K562 (cell line): Measurements from ENCODE around the gene WBP1. TPM values are rescaled to one million over a fixed set of nuclear protein-coding genes. Genes with fewer than 3 reads are reported as not detected.

Source experiments
- BRF1 ChIP-seq: IDR thresholded peaks from 3 replicates; pipeline ENCODE4 v1.6.1; 2011; ENCODE audit warnings: borderline replicate concordance, mild to moderate bottlenecking; ENCODE audit not compliant: insufficient read length; ENCODE audit errors: extremely low read depth
- CBX5 ChIP-seq: IDR thresholded peaks from 2 replicates; pipeline ENCODE4 v1.6.1; 2014; ENCODE audit warnings: low read depth, borderline replicate concordance
- ETV1 ChIP-seq: fragments of 450-650 bp; conservative IDR thresholded peaks from 2 replicates; pipeline ENCODE4 v1.6.1; 2016; ENCODE audit warnings: missing genetic modification characterization, control low read depth, low read depth, missing compliant biosample characterization
- GABPA ChIP-seq: fragments of 200-800 bp; sonication (Bioruptor generic); conservative IDR thresholded peaks from 2 replicates; pipeline ENCODE4 v1.6.1; 2016; ENCODE audit warnings: low read depth, missing genetic modification characterization, missing compliant biosample characterization
- GATAD2B ChIP-seq: fragments of 450-650 bp; IDR thresholded peaks from 2 replicates; pipeline ENCODE4 v1.6.1; 2017; ENCODE audit warnings: mild to moderate bottlenecking, borderline replicate concordance
- KLF1 ChIP-seq: fragments of 450-650 bp; IDR thresholded peaks from 2 replicates; pipeline ENCODE4 v1.6.1; 2016; ENCODE audit warnings: missing genetic modification characterization, missing compliant biosample characterization
- NONO ChIP-seq, 2 experiments: fragments of 200-400 bp in 1 of 2; fragments of 450-650 bp in 1 of 2; formaldehyde crosslinking in 1 of 2; IDR thresholded peaks; 2 replicates each; pipeline ENCODE4 v1.6.1; 2017; ENCODE audit warnings: low read depth in 2 of 2, mild to moderate bottlenecking in 2 of 2, moderate library complexity in 2 of 2, low read length in 1 of 2
- POLR2AphosphoS5 ChIP-seq: IDR thresholded peaks from 2 replicates; pipeline ENCODE4 v1.6.1; 2011; ENCODE audit warnings: mild to moderate bottlenecking, low read depth, low read length, moderate library complexity; ENCODE audit not compliant: control insufficient read depth, insufficient read depth
- PRDM10 ChIP-seq: fragments of 450-650 bp; IDR thresholded peaks from 2 replicates; pipeline ENCODE4 v1.6.1; 2018; ENCODE audit not compliant: partially characterized antibody
- RB1 ChIP-seq: fragments of 450-650 bp; IDR thresholded peaks from 2 replicates; pipeline ENCODE4 v1.6.1; 2017; ENCODE audit warnings: low read depth, mild to moderate bottlenecking
- SAFB ChIP-seq: fragments of 200-400 bp; formaldehyde crosslinking; IDR thresholded peaks from 2 replicates; pipeline ENCODE4 v1.6.1; 2017; ENCODE audit warnings: low read depth, low read length, borderline replicate concordance
- SAP30 ChIP-seq: fragments of 200-600 bp; sonication (generic); IDR thresholded peaks from 2 replicates; pipeline ENCODE4 v1.6.1; 2012; ENCODE audit warnings: borderline replicate concordance, low read depth, mild to moderate bottlenecking, moderate library complexity, low read length, control low read depth, inconsistent platforms; ENCODE audit not compliant: insufficient read depth, poor library complexity, severe bottlenecking
- SMAD4 ChIP-seq: fragments of 250-450 bp; sonication (Bioruptor Pico); conservative IDR thresholded peaks from 2 replicates; pipeline ENCODE4 v1.8.0; 2021; ENCODE audit warnings: inconsistent platforms, mild to moderate bottlenecking, moderate library complexity
- TOE1 ChIP-seq, 2 experiments: fragments of 450-650 bp in 1 of 2; sonication (generic) in 1 of 2; formaldehyde crosslinking in 1 of 2; IDR thresholded peaks; 2 replicates each; pipeline versions ENCODE4 v1.7.1 to v1.8.0; 2016 to 2022; ENCODE audit warnings: borderline replicate concordance in 2 of 2, mild to moderate bottlenecking in 2 of 2, antibody characterized with exemption in 1 of 2, inconsistent platforms in 1 of 2, low read depth in 1 of 2, missing genetic modification reagents in 1 of 2, moderate library complexity in 1 of 2
- ZBTB1 ChIP-seq: sonication (generic); formaldehyde crosslinking; IDR thresholded peaks from 2 replicates; pipeline ENCODE4 v1.8.1; 2023; ENCODE audit warnings: missing genetic modification reagents, low read depth, mild to moderate bottlenecking, borderline replicate concordance
- ZBTB11 ChIP-seq, 3 experiments: fragments of 200-800 bp in 1 of 3; fragments of 250-450 bp in 1 of 3; fragments of 450-650 bp in 1 of 3; sonication (Bioruptor Pico) in 1 of 3; sonication (Bioruptor generic) in 1 of 3; formaldehyde crosslinking in 1 of 3; IDR thresholded peaks; 2 replicates each; pipeline versions ENCODE4 v1.6.1 to v1.8.0; 2016 to 2022; ENCODE audit warnings: mild to moderate bottlenecking in 2 of 3, missing genetic modification characterization in 2 of 3, missing compliant biosample characterization in 1 of 3, moderate library complexity in 1 of 3
- ZNF174 ChIP-seq: fragments of 250-450 bp; sonication (Bioruptor Pico); IDR thresholded peaks from 2 replicates; pipeline ENCODE4 v1.4.0; 2020; ENCODE audit warnings: mild to moderate bottlenecking
- polyA plus RNA-seq, 8 experiments: library from polyadenylated mRNA; depleted of rRNA in 4 of 8; stranded (reverse) in 5 of 8; unstranded in 3 of 8; fragments of >200 nt; fragmentation: Nextera tagmentation in 2 of 8; fragmentation: Illumina TruSeq in 1 of 8; extraction: Ambion mirVana in 2 of 8; extraction: Trizol in 1 of 8; gene quantifications; 2 replicates each; pipeline versions ENCODE4 v1.2.1 to v1.2.3, GENCODE V29; 2011 to 2014; ENCODE audit warnings: inconsistent platforms in 1 of 8, missing spikeins in 1 of 8
- total RNA-seq, 7 experiments: library from RNA; depleted of rRNA in 6 of 7; stranded (reverse); fragments of >200 nt in 6 of 7; fragmentation: Illumina TruSeq in 2 of 7; extraction: Trizol in 2 of 7; gene quantifications; 2 replicates each; pipeline versions ENCODE4 v1.2.1 to v1.2.3, GENCODE V29; 2011 to 2021; ENCODE audit warnings: low replicate concordance in 1 of 7

The WBP1 gene
- total and polyA plus RNA-seq, 9 of the 15 experiments (the other 6 are each of a cell fraction or from before 2014, with no cell fraction given) = 1.9 to 27.7 (median 14.2) TPM

GRCh38 chr2:74507145-74507925, 49.1 kb downstream of the WBP1 start, which contains the start of gene PCGF1 (continued):
- TF ChIP-seq SMAD4 (CRISPR knock-in tag) (peak; percentile 66), ETV1 (tag) (peak; percentile 70), RB1 (peak; percentile 19; the same call in 1 of the 2 replicates), SAFB (no peak), ZNF174 (no peak), NONO (IDR thresholded peaks at IDR 0.05; ENCODE audit: low read depth in 2 of 2, low read length in 1 of 2) (no peak), ZBTB11 (CRISPR knock-in tag; IDR thresholded peaks at IDR 0.05) (peak in 1 of 3 experiments; percentile 48; a peak in 1 of 6 replicates), GABPA (peak; percentile 95), PRDM10 (peak; percentile 52), CBX5 (no peak), BRF1 (no peak), POLR2AphosphoS5 (peak; percentile 67; the same call in 1 of the 2 replicates), KLF1 (tag) (peak; percentile 83), GATAD2B (0 out of 2 replicates have a peak, but pooled peaks have one; percentile 32), ZBTB1 (peak; percentile 17; the same call in 1 of the 2 replicates), TOE1 (IDR thresholded peaks at IDR 0.05; ENCODE audit: borderline replicate concordance) (peak; percentile 57; the same call in 1 of the 2 replicates), TOE1 (CRISPR knock-in tag; IDR thresholded peaks at IDR 0.05; ENCODE audit: borderline replicate concordance, low read depth) (no peak; the same call in 1 of the 2 replicates), SAP30 (no peak)
